ENCODE data around the gene SAMD4A.

DNA sequence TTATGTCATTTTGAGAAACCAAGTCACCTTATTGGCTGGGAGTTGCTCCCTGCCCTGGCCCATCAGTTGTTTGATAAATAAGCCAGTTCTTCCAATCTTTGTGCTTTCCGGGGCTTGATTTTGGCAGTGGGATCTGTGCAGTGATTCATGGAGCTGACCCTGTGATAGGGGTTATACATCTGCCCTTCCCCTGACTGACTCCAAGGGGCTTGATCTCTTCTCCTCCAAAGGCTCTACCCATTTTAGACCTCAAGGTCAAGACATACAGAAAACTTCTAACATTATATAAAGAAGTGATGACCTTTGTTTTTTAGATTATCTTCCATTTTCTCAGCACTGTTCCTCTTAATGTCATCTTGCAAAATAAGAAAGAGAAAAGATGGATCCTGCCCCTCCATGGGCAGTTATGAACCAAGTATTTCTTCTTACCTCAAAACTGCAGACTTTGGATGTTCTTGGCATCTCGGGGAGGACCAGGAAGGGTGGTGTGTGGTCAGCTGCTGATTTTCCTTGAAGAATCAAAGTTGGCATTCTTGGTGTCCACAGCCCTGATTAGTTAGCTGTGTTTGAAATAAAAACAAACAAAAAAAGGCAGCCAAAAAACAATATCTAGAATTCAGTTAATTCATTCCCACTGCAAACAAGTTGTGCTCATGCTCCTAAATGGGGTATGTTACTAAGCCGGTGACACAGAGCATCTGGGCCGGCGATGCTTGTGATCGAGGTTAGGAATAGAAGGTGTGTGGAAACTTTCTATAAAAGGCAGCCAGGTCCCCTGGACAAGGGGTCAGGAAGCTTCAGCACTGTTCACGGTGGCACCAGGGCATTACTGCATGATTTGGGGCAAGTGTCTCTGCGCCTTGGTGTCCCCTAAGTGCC lies 120.2 kb downstream of the SAMD4A start:
- TF ChIP-seq, protein P1, sequence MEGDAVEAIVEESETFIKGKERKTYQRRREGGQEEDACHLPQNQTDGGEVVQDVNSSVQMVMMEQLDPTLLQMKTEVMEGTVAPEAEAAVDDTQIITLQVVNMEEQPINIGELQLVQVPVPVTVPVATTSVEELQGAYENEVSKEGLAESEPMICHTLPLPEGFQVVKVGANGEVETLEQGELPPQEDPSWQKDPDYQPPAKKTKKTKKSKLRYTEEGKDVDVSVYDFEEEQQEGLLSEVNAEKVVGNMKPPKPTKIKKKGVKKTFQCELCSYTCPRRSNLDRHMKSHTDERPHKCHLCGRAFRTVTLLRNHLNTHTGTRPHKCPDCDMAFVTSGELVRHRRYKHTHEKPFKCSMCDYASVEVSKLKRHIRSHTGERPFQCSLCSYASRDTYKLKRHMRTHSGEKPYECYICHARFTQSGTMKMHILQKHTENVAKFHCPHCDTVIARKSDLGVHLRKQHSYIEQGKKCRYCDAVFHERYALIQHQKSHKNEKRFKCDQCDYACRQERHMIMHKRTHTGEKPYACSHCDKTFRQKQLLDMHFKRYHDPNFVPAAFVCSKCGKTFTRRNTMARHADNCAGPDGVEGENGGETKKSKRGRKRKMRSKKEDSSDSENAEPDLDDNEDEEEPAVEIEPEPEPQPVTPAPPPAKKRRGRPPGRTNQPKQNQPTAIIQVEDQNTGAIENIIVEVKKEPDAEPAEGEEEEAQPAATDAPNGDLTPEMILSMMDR (IDR thresholded peaks at IDR 0.05; ENCODE audit: low read length) = no peak
- no peak for TF ChIP-seq EZH2 (IDR thresholded peaks at IDR 0.05; ENCODE audit: borderline replicate concordance, low read length)

Measured in OCI-LY1 (cell line).